Fibroblast of the conjunctiva (primary cell): Measurements from ENCODE around the gene OGFR.

Source experiments
- DNase-seq: peaks from one replicate; pipeline ENCODE4 v3.0.0-alpha.2; 2010; ENCODE audit warnings: low read depth

OGFR gene

DNA sequence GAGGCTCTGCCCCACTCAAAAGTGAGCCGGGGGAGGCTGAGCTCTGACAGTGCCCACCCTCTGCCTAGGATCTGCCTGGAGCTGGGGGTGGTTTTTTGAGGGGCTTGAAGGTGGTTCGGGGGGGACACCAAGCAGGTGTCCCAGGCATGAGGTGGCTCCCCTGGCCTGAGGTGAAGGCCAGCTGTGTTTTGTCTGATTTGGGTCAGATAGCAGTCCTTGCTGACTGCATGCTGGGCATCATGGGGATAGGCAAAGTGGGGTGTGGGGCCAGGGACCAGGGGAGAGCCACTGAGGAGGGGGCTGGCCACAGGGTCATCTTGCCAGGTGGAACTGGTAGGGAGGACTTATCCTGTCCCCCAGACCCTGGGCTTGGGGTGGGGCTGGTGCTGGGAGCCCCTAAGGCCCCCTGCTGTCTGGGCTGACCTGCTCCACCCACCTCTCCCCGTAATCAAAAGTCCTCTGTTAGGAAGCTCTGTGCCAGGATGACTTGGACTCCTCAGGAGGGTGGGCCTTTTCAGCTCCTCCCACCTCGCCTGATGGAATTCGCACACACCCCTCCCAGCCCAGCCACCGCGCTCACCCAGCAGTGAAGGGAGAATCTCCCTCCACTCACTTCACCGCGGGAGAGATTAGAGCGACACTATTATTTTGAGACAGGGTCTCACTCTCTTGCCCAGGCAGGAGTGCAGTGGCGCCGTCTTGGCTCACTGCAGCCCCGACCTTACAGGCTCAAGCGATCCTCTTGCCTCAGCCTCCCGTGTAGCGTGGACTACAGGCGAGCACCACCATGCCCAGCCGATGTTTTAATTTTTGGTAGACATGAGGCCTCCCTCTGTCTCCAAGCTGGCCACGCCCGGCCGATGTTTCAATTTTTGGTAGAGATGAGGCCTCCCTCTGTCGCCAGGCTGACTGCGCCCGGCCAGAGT is 10.7 kb downstream of the OGFR start:
- no peak for DNase-seq

DNA sequence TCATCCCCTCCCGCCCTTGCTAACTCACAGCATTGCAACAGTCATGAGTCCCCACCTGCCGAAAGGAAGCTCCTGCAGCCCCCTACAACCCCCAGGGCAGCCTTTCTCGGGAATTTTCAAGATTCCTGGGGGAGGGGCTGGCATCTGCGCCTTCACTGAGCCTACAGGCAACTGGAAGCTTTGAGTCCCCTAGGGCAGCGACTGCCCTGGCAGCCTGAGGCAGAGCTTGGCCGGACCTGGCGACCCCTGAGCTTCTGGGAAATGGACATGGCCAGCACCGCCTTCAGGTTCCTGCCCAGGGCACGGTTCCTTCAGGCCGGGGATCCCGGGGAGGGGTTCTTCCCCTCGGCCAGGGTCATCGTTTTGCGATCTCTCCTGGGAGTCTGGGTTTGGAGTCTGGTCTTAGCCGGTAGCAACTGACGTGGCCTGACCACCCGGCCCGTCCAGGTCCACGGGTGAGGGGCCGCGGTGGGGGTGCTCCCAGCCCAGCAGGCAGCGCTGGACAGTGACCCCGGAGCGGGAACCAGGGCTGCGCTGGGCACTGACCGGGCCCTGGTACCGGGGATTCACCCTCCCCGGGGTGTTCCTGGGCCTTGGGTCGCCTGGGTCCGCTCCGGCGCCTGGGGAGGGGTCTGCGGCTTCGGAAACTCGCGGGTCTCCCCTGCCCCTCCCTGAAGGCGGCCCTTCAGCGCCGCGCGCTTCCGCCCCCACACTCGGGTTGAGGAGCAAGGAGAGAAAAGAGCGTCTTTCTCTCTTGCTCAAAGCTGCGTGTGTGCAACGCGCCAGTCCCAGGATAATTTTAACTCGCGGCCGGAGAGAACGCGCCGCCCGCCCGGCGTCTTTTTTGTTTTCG is 11.6 kb downstream of the OGFR start:
- DNase-seq = no peak

DNA sequence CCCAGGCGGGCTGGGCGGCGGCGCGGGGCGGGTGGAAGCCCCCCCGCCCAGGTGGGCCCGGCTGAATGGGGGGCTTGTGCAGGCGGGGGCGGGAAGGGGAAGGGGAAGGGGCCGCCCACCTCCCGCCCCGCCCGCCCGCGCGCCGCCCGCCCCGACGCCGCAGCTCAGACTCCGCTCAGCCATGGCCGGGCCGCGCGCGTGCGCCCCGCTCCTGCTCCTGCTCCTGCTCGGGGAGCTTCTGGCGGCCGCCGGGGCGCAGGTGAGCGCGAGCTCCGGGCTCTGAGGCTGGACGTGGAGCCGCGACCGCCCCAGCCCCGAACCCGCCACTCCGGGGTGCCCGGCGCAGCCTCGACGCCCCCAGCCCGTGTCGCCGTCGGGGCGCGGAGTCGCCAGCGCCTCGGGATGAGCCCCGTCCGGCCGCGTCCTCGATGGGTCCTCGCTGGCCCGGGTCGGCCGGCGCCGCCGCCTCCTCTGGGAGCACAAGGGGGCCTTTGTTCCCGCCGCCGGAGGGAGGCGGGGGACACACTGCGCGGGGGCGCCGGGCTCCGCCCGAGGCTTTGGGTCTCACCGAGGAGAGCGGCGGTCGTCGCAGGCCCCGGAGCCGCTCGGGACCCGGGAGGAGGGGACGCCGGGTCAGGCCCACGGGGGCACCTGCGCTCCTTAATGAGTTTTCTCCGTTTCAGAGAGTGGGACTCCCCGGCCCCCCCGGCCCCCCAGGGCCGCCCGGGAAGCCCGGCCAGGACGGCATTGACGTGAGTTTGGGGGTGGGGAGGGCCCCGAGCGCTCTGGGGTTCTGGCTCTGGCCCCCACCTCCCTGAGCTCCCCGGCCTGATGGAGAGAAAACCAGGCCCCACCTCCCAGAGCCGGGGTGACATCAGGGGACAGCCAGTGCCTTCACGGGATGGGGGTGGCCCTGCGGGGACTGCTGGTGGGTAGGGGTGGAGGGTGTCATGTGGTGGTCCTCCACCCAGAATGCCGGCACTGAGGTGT is 12.5 kb downstream of the OGFR start, which contains the start of gene COL9A3:
Gene COL9A3, plus strand, starts transcription at position 167 of the 990 bp plus-strand sequence. Its CDS starts 15 bp downstream, at position 182.
- DNase-seq = no peak

DNA sequence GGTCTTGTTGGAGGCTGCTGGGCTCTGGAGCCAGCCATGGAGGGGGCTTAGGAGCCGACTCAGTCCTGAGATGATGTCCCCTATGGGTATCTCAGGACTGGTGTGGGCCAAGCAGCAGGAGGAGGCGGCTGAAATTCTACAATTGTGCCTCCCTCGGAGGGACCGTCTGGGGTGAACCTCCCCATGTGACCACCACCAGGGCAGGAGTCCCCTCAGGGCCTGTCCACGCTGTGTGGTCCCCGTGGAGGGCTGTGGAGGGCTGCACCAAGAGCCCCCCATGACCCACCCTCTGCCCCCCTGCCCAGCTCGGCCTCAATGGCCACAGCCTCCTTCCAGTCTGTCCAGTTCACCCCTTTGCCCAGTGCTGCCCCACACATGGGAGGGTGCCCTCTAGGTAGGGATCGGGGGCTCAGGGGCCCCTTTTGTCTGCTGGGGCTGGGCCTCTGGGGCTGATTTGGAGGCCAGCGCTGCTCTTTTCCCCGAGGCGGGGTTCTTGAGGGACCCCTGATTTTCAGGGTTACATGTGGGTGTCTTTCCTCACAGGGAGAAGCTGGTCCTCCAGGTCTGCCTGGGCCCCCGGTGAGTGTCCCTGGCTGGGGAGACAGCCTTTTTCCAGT is 13.4 kb downstream of the OGFR start:
- no peak for DNase-seq

DNA sequence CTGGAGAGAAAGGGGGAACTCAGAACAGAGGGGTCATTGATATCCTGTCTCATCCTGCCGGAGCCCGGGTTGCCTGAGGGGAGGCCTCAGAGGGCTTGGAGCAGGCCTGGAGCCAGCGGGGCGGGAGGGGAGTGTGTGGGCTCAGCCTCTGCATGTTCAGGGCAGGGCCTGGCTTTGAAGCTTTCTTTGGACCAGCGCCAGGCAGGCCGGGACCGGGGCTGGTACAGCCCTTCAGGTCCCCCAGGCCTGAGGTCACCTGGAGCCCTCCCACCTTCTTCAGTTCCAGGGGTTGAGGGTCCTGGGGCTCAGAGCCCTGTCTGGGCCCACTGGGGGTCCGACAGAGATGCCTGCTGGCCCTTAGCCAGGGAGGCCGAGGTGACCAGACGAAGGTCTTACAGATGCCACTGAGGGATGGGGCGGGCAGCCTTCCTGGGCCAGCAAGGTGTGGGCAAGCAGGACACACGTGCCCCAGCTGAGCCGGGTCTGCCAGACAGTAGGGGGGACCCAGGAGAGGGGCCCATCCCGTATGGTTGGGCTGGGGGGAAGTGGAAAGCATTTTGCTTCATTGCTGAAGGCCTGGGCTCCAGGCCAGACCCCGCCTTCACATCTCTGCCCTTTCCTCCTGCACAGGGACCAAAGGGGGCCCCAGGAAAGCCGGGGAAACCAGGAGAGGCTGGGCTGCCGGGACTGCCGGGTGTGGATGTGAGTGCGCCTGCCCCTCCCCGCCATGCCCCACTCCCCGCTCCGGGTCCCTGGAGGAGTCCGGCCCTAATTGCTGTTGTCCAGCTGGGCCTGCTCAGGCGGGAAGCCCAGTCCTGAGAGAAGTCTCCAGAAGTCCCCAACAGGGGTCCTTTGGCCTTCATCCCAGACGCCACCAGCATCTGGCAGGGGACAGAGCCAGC is 14.2 kb downstream of the OGFR start:
- peak; percentile 60 for DNase-seq

DNA sequence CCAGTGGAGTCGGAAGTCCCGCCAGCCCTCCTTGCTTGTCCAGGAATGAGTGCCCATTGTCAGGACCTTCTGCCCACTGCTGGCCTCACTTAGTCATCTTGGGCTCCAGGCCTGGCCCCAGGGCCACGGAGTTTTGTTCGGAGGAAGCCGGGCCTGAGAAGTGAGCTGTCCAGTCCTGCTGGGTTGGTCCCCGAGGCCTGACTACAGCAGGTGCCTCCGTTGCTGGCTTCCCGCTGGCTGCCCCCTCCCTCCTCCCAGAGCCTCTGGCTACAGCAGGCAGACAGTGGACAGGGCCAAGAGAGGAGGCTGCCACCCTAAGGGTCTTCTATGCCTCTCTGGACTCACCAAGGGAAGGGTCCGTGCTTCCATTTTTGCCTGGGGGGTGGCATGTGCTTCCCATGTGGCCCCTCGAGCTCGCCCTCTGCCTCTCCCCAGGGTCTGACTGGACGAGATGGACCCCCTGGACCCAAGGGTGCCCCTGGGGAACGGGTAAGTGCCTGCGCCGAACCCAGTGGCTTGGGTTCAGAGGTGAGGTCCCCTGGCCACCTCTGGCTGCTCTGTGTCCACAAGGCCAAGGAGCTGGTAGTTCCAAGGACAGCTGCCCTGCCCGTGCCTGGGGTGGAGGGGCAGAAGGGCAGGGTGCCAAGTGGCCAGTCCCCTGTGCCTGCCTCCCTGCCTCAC is 15.0 kb downstream of the OGFR start:
- DNase-seq = no peak

DNA sequence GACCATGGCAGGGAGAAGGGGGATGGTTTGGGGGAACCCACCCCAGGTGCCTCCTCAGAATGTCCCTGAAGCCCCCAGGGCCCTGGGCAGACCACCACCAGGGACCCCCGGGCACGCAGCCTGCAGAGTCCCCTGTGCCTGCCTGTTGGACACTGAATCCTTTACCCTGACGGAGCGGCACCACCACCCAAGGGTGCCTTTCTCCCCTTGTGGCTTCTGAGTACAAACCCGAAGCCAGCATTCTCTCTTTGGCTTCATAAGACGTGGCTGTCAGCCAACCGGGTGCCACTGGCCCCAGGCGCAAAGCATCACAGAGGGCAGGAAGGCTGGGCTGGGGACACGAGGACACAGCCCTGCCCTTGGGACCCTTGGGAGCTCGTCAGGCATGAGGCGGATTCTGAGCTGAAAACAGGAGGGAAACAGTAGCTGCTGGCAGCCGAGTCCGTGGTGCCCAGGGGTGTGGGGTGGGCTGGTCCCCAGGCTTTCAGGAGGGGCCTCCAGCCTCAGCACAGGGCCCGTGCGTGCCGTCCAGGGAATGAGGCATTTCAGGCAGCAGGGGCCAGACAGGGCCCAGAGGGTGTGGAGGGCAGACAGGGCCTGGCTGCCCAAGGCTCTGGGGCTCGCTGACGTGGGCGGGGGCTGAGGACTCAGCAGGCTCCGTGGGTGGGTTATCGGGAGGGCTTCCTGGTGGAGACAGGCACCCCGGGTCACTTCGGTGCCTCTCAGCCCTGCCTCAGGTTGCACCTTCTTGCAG is 15.8 kb downstream of the OGFR start:
- DNase-seq = no peak

DNA sequence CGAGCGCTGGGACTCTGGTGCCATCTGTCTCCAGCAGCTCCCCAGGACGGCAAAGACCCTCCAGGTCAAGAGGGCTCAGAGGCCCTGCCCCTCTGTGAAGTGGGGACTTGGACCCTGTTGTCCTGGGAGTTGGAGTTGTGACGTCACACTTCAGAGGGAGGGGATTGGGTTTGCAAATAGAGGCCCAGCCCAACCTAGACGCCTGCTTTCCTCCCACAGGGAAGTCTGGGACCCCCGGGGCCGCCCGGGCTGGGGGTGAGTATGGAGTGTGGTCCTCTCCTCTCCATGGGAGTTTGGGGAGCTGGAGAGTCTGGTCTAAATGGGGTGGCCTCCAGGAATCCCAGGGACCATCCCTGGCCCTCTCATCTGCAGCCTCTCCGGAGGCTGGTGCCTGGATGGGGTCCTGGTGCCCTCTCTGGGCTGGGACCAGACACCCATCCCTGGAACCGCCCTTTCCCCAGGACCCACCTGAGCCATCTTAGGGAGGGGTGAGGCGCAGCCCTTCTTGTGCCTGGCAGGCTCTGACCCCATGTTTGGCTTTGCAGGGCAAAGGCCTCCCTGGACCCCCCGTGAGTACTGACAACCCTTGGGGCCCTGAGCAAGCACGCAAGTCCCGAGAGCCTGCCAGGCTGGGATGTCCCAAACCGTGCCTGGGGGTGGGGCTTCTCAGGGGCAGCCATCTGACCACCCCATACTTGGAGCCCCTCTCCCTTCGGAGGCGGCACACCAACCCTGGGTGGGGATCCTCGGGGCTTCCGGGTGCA is 16.5 kb downstream of the OGFR start:
- no peak for DNase-seq

DNA sequence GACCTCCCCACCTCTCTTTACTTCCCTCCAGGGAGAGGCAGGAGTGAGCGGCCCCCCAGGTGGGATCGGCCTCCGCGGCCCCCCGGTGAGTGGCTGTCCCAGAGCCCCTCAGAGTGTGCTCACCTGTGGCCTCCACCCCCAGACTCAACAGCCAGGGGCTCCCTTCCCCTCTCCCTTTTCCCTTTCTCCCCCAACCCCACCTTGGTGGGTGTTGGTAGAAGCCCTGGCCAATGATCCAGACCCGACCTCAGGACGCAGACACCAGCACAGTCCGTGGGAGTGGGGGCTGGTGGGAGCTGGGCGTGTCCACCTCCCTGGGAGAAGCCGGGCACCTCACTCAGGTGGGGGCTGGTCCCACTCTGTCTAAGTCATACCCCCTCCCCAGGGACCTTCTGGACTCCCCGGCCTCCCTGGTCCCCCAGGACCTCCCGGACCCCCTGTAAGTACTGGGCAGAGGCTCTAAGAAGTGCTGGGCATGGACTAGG is 17.1 kb downstream of the OGFR start:
- no peak for DNase-seq

DNA sequence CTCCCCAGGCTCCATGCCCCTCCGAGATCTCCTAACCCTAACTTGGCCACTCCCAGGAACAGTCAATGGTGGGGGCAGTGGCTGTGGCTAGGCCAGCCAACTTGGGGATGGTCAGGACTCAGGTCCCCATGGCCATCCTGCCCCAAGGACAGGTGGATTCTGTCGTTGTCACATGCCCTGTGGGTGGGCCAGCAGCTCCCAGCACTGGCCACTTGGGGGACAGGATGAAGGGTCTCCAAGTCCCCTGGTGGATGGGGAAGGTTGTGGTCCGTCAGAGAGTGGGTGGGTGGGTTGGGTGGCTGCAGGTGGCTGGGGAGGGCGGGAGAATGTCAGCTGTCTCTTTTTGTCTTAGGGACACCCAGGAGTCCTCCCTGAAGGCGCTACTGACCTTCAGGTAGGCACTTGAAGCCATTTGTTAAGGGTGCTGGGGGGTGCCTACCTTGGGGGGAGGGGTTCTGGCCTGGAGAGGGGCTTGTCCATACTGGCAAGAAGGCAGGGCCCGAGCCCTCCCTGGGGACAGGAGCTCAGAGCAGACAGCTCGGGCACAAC is 17.7 kb downstream of the OGFR start:
- no peak for DNase-seq

DNA sequence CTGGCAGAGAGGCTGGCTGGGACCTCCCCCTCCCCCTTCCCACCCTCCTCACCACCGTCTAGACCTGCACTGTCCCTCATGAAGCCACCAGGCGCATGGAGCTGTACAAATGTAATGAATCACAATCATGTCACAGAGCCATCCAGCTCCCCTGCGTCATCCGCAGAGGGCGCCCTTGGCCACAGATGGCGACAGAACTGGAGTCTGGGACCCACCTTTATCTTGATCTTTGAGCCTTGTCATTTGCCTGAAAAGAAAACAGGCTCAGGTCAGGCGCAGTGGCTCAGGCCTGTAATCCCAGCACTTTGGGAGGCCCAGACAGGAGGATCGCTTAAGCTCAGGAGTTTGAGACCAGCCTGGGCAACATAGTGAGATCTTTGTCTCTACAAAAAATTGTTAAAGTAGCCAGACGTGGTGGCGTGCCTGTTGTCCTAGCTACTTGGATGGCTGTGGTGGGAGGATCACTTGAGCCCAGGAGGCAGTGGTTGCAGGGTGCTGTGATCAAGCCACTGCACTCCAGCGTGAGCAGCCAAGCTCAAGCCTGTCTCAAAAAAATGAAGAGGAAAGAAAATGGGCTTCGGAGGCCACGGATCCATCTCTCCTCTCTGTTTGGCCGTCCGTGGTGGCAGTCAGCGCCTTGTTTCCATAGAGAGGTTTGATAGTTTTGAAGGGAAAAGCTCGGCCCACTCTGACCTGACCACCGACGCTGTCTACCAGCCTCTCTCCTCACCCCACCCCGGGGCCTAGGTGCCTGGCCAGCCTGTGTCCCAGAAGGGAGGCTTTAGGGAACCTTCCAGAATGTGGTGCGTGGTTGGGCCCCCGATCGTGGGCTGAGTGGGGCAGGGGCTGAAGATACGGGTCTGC is 18.4 kb downstream of the OGFR start:
- DNase-seq = no peak

DNA sequence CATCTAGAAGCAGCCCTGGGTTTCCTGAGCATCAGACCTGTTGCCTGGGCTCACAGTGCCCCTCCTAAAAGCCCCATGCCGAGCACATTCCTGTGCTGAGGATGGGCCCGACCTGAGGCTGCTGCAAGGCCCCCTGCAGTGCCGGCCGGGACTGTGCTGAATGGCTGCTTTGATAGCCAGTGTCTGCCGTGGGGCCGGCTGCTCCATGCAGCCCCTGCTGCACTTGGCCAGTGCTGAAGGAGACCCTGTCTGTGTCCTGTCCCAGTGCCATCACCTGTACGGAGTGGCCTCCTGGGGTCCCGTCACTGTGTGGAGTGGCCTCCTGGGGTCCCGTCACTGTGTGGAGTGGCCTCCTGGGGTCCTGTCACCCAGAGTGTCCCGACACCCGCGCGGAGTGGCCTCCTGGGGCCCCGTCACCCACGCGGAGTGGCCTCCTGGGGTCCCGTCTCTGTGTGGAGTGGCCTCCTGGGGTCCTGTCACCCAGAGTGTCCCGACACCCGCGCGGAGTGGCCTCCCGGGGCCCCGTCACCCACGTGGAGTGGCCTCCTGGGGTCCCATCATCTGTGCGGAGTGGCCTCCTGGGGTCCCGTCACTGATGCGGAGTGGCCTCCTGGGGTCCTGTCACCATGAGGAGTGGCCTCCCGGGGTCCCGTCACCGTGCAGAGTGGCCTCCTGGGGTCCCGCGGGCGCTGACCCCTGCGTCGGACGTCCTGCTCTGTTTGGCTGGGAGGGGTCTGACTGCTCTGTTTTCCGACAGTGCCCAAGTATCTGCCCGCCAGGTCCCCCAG is 19.2 kb downstream of the OGFR start:
- DNase-seq = no peak

DNA sequence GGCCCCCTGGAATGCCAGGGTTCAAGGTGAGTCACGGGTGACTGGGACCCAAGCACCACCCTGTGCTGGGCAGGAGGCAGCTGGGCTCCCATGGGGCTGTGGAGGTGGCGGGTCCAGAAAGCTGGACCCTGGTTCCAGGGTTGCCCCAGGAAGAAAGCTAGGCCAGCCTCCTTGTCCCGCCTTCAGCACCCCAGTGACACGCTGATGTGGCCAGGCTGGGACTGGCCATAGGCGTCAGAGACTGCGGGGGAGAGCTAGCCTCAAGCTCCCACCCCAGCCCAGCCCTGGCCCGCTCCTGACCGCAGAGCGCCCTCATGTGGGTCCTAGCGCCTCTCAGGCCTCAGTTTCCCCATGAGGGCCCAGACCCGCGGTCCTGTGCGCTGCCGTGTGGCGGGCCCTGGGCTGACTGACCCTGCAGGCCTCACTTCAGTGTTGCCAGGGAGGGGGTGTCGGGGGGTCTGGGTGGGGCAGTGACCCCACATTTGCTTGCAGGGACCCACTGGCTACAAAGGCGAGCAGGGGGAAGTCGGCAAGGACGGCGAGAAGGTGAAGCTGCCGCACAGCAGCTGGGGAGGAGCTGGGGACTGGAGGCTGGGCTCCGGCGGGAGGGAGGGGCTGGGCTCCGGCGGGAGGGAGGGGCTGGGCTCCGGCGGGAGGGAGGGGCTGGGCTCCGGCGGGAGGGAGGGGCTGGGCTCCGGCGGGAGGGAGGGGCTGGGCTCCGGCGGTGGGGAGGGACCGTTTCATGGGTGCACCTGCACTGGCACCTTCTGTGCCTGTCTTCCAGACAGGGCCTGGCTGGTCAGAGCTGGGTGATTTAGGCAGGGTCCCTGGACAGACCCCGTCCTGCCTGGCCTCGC is 20.1 kb downstream of the OGFR start:
- no peak for DNase-seq

DNA sequence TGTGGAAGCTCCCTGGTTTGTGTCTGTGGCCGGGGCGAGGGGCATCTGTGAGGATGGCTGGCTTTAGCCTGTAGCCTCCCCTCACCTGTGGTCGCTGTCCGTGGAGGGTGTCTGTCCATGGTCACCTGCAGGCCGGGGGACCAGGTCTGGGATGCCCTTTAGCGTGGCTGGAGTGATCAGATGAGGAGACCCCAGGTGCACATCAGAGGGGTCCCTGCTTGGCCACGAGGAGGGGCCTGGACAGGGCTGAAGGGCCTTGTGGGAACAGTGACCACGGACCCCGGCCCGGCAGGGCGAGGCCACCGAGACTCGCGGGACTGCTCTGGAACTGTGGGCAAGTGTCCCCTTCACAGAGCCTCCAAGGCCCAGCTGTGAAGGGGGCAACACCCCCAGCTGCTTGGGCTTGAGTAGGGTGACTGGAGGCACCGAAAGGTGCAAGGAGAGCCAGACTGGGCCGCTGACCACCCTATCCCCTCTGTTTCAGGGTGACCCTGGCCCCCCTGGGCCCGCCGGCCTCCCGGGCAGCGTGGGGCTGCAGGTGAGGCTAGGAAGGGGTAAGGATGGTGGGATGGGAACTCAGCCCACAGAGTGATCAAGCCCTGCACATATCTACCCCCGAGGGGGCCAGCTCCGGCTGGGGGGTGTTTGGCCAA is 20.8 kb downstream of the OGFR start:
- no peak for DNase-seq
